NCI-H345 treated with DMSO at 0.1 percent for 48 hours (cell line): ENCODE results near the gene PALD1.

Experiments used
- DNase-seq: peaks from one replicate; lab custom pipeline; 2025; ENCODE audit not compliant: unreplicated experiment; lab: John Stamatoyannopoulos, UW

The PALD1 gene

DNA sequence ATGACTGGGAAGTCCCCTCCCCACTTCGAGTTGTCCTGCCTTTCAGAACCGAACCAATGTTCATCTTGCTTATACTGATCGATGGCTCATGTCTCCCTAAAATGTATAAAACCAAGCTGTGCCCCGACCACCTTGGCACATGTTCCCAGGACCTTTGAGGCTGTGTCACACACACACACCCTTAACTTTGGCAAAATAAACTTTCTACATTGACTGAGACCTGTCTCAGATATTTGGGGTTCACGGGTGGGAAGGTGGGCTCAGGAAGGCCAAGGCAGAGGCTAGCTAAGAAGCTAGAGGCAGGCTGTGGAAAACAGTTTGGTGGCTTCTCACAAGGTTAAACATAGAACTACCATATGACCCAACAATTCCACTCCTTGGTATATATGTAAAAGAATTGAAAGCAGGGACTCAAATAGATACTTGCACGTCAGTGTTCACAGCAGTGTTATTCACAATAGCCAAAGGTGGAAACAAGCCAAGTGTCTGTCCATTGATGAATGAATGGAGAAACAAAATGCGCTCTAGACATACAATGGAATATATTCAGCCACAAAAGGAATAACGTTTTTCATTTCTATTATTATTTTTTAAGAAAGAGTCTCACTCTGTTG, 108.6 kb downstream of the PALD1 start:
- no peak for DNase-seq

DNA sequence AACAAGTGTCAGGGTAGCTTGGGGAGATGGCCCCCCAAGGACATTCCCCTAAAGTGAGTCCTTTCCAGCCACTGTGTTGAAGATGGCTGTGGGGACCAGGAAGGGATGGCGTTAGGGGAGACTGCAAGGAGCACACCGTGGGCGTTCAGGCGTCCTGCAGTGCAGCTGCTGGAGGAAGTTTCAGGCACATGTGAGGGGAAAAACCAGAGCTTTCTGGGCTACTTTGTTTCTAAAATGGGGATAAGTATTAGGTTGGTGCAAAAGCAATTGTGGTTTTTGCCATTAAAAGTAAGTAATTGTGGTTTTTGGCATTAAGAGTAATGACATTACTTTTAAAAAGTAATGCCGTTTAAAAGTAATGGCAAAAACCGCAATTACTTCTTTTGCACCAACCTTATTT, 109.7 kb downstream of the PALD1 start:
- no peak for DNase-seq

DNA sequence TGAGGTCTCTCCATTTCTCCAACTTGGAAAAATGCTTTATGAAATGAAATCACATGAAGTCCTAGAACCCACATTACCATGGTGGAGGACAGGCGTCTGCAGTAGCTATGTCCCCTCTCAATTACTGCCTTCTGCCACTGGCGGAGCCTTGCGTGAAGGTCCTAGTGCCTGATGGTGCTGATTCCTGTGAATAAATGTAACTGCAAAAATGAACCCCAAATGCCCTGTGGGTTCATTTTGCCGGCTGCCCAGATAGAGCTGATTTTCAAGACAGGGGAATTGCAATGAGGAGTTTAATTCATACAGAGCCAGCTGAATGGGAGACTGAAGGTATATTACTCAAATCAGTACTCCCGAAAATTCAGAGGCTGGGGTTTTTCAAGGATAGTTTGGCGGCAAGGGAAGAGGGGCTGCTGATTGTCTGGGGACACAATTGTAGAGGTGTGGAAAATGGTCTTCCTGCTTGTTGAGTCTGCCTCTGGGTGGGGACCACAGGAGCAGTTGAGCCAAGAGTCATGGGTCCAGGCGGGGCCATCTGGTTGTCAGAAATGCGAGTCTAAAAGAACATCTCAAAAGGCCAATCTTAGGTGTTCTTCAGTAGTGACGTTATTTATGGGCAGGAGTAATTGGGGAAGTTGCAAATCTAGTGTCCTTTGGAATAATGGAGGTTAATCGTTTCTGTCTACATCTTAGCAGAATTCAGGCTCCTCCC, 110.4 kb downstream of the PALD1 start:
- DNase-seq = no peak

DNA sequence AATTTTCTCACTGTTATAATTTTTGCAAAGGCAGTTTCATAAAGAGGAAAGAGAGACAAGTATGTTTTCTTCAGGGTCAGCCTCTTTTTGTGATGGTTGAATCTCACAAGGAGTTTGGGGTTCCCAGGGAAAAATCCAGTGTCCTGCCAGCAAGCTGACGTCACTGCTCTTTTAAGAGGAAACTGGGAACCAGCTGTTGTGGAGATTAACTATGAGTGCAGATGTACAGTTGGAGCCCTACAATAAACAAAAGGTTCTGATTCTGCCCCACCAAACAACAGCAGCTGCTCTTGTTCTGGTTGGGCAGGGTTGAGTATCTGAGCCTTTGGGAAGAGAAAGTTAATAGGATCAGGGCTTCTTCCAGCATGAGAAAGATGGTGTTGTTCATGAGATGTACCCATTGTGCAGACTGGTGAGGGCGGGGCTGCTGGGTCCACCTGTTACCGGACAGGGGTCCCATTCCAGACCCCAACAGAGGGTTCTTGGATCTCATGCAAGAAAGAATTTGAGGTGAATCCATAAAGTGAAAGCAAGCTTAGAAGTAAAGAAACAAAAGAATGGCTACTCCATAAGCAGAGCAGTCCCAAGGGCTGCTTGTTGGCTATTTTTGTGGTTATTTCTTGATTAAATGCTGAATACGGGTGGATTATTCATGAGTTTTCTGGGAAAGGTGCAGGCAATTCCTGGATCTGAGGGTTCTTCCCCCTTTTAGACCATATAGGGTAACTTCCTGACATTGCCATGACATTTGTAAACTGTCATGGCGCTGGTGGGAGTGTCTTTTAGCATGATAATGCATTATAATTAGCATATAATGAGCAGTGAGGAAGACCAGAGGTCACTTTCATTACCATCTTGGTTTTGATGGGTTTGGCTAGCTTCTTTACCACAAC, 111.4 kb downstream of the PALD1 start:
- DNase-seq = no peak

DNA sequence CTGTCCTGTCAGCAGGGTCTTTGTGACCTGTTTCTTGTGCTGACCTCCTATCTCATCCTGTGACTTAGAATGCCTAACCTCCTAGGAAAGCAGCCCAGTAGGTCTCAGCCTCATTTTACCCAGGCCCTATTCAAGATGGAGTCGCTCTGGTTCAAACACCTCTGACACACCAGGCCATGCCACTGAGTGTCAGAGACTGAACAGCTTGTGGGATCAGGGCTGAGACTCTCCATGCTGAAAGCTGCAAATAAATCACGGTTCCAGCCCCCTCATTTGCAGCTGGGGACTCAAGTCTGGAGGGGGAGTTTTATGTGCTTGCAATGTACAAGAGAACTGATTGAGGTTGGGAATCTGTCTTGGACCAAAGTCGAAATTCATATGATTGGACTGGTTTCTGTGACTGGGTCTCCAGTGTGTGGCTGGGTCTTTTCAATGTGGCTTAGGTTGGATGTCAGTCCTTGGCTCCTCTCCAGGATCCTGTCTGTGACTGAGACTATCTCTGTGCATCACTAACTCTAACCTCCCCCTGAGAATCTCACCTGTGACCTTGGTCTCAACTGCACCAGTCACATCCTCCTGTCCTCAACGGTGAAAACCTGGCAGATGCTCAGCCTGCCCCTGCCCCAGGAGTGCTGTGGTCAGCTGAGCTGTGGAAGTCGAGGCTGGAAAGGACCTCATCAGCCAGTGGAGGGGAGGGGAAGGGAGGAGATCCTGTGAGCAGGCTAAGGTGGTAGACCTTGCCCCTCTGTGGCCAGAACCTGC, 112.3 kb downstream of the PALD1 start:
- no peak for DNase-seq

DNA sequence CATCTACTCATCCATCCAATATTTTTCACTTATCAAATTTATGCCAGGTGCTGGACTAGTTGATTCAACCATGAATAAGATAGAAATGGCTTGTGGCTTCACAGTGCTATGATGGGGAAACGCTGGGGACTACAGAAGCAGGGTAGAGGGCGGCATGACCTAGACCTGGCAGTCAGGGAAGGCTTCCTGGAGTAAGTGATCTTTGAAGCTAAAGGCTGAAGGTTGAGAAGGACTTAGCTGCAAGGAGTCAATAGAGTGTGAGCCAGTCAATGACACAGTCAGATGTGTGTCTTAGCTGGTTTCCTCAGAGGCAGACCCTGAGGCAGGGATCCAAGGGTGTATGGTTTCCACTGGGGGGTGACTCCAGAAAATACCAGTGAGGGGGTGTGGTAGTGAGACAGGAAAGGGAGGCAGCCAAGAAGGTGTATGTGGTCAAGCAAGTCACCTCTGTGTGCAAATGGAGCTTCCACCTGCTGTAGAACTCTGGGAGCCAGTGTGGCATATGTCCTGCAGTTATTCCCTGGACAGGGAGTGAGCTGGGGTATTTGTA, 113.7 kb downstream of the PALD1 start:
- no peak for DNase-seq

DNA sequence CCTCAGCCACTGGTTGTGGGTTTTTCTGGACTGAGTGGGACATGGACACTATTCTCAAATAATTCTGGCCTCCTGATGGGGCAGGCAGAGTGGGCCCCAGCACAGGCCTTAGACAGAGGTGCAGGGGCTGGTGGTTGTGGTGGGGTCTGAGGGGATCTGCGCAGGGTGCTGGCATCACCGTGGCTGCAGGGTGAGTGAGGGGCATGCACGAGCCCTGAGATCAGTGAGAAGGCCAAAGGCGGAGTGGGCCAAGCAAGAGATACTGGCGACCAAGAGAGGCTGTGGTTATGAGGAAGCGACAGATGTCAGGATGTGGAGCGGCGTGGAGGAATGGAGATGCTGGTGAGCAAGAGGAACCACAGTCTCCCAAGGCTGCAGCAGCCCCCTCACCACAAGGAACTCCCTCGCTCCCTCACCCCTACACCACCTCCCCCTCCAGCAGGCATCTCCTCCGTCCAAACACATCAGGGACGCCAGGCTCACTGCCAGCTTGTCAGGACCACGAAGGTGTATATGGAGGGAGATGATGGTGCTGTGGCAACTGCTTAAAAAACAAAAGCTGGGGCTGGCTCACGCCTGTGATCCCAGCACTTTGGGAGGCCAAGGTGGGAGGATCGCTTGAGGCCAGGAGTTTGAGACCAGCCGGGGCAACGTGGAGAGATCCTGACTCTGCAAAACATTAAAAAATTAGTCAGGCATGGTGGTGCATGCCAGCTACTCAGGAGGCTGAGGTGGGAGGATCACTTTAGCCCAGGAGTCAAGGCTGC, 114.4 kb downstream of the PALD1 start:
- no peak for DNase-seq

DNA sequence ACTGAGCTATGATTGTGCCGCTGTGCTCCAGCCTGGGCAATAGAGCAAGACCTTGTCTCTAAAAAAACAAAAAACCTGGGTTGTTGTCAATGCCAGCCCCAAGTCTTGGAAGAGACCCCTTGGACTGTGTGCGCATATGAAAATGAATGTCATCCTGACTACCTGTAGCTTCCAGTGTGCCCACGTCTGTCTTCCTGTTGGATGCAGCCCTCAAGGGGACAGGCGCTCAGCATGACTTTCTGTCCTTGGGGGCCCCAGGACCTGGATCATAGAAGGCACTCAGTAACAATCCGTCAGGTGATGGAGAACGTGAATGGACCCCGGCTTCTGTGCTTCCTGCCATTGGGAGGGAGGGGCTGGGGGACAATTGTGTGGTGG, 114.9 kb downstream of the PALD1 start:
- no peak for DNase-seq

DNA sequence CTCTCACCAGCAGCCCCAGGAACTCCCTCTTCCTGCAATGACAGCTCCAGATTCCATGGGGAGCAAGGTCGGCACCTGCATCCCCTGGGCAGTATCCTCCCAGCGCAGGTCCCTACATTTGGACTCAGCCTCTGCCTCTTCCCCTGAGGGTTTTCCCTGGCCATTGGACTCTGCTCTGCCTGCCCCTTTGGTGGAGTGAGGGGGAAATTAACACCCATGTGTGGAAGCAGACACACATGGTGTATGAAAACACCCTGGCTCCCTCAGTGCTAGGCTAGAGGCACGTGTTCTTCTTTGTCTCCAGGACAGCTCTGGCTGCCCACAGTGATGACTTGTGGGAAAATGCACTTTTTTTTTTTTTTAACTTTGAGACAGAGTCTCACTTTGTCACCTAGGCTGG, 115.6 kb downstream of the PALD1 start:
- DNase-seq = no peak

DNA sequence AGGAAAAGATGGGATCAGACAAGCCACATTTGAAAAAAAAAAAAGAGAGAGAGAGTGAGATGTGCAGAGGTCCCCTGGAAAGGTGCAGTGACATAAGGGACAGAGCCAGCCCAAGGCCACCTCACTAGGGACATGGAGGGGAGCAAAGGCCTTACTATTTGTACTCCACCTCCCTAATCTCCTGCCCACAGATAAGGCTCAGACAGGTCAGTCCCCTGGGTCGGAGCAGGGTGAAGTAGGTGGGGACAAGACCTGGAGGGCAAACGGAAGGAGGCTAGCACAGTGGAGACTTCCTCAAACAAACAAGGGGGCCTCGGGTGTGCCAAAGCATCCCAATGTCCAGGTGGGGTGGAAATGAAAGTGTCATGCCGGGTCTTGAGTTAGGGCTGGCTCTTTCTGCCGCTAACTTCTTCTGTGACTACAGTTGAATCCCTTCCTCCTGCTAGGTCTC, 117.0 kb downstream of the PALD1 start:
- DNase-seq = no peak

DNA sequence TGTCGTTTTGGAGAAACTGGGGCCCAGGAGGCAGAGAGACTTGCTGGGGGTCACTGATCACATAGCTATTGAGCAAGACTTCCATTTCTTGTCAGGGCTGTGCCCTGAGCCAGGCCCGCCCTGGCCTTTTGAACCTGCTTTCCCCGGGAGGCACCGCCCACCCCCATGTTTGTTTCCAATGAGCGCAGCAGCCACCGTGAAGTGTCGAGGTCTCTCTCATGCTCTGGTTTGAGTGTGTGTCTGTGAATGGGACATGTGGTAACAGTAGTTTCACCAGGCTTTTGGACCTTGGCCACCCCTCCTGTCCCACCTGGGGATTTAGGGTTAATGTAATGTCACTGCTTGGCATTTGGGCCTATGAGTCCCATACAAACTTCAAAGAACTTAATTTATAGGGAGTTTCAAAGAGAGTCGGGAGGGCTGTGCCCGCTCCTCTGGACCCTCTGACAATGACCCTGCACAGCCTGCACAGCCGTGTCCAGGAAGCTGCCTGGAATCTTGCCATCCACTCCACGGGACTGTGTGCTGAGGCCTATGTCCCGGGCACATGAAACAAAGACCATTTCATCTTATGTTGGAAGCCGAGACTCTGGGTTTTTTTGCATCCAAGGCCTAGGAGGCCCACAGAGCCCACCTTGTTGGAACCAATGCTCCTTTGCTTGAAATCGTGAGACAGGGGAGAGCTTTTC, 117.7 kb downstream of the PALD1 start:
- no peak for DNase-seq

DNA sequence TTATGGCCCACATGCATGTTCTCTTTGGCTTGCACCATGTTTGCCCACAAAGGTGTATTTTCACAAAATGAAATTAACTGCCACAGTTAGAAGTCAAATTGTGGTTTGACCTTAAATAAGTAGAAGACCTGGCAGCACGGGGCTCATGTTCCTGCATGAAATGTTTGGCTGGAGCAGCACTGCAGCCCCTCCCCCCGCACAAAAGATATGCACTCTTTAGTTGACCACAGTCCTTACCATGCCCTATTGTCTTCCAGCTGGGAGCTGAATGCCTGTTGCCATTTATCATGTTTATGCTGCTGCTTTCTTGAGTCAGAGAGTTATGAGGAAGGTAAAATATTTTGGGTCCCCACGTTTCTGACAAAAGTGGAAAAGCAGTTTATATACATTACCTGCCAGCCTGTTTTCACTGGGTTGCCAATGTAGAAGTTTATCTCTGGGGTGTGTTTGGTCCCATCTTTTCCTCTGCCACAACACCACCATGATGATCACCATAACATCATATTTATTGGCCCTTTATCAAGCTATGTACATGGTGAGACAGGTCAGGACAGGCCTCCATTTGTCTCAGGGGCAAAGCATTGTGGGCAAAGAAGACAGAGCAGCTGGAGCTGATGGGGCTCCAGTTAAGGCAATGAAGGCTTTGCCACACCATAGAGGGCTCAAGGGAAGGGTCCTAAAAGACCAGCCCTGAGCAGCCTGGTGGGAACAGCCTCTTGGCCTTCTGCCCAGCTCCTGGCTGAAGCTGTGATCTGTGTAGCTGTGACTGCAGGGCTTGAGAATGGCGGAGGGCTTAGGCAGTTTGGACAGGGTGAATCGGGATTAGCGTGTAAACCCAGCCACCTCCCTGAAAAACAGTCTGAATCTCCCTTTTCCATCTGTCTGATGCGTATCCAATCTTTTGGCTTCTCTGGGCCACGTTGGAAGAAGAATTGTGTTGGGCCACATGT, 118.6 kb downstream of the PALD1 start:
- no peak for DNase-seq

DNA sequence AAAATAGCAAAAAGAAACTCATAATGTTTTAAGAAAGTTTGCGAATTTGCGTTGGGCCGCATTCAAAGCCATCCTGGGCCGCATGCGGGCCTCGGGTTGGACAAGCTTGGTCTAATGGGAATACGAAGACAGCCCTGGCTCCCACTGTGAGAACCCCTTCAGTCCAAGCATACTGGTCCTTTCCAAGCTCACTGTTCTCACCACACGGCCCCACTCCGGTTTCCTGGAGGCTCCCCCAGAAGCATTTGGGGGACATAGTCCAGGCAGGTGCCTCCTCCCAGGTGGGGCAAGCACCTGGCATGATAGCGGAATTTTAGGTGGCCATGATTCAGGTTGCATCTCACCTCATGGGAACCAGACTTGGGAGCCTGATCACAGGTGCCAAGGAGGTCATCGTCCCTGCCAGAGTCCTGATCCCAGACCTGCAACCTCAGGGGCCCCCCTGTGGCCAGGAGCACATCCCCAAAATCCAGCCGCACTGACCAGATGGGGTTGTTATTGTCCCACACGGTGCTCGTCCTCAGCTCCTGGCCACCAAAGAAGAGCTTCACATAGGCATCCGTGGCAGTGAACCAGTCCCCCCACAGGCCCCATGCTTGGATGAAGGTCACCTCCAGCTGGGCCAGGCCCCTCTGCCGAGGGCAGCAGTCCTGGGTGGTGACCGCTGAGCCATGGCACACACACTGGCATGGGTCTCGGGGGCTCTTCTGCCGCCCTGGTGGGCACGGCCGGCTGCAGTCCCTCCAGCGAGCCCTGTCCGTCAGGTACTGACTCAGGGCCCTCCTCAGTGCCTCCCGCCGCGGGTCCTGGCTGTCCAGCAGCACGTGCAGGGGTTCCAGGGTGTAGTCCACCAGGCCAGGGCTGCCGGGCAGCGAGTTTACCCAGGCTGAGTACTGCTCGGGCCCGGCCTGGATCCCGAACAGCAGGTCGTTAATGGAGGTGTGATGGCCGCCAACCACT, 119.6 kb downstream of the PALD1 start:
- no peak for DNase-seq

DNA sequence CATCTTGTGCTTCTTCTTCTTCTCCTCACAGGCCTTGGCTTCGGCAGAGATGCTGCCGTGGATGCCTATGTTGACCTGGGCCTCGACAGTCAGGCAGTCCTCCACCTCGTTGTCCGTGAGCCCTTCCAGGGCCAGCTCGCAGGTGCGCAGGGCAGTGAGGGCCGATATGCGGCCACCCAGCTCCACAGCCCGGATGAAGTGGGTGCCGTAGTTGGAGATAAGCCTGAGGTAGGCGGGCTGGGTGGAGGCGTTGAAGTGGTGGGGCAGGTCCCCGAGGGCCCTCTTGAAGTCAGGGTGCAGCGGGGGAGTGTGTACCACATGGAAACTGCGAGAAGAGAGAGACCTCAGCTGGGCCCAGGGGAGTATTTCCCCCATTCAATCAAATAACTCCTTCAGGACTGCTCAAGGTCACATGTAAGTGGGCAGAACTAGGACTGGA, 120.3 kb downstream of the PALD1 start:
- DNase-seq = no peak

DNA sequence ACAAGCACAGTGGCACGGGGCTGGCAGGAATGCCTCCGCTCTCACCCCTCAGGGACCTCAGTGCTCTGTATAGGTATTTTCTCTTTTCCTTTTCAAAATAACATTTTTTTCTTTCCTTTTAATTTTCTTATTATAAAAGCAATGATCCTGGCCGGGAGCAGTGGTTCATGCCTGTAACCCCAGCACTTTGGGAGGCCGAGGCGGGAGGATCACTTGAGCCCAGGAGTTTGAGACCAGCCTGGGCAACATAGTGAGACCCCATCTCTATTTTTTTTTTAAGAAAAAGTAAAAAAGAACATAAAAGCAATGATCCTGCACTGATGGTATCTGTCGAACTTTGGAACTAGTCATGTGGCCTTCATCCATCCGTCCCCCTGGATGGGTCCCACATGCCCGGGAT, 120.8 kb downstream of the PALD1 start:
- DNase-seq = no peak

DNA sequence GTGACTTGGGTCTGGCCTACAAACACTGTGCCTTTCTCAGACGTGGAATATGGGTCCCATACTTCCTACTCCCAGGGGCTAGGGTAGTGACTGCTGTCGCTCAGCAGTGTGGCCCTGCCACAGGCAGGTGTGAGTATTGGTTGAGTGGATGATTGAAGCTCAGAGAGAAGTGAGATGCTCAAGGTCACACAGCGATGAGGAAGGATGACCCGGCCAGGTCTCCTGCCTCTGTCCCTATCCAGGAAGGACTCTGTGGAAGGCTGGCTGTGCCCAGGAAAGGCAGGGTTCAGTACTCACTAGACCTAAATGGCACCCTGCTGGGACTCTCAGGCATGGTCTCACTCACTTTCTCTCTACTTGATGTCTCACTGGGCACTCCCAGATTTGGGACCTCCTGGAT, 121.2 kb downstream of the PALD1 start:
- DNase-seq = no peak
